ENCODE measurements around the gene IL16. TPM values are rescaled to one million over a fixed set of nuclear protein-coding genes. Genes with fewer than 3 reads are reported as not detected.

The IL16 gene
- total and polyA plus RNA-seq, 2 donors from 2014 or later, result 1.4 to 19.9 TPM

- Histone ChIP-seq H3K9ac (ENCODE audit: low read length in 3 of 3) (no peak overlapping the region), H3K27me3 (ENCODE audit: control insufficient read depth, insufficient read depth, low read length) (no peaks in the 10 kb centered on the region), H3K27ac (ENCODE audit: low read depth in 2 of 2, low read length in 2 of 2) (no peak overlapping the region), H3K4me3 (ENCODE audit: low read length in 3 of 3) (no peak overlapping the region), H3K9me3 (ENCODE audit: control insufficient read depth in 2 of 3, insufficient read depth in 1 of 3, low read length in 3 of 3) (no peaks in the 10 kb centered on the region), H3K4me1 (ENCODE audit: control insufficient read depth in 2 of 3, insufficient read depth in 2 of 3, low read depth in 1 of 3, low read length in 3 of 3) (no peaks in the 10 kb centered on the region), H3K36me3 (ENCODE audit: control insufficient read depth in 2 of 3, insufficient read depth in 3 of 3, low read length in 3 of 3) (no peaks in the 10 kb centered on the region)
- TF ChIP-seq, protein P1, sequence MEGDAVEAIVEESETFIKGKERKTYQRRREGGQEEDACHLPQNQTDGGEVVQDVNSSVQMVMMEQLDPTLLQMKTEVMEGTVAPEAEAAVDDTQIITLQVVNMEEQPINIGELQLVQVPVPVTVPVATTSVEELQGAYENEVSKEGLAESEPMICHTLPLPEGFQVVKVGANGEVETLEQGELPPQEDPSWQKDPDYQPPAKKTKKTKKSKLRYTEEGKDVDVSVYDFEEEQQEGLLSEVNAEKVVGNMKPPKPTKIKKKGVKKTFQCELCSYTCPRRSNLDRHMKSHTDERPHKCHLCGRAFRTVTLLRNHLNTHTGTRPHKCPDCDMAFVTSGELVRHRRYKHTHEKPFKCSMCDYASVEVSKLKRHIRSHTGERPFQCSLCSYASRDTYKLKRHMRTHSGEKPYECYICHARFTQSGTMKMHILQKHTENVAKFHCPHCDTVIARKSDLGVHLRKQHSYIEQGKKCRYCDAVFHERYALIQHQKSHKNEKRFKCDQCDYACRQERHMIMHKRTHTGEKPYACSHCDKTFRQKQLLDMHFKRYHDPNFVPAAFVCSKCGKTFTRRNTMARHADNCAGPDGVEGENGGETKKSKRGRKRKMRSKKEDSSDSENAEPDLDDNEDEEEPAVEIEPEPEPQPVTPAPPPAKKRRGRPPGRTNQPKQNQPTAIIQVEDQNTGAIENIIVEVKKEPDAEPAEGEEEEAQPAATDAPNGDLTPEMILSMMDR (IDR thresholded peaks at IDR 0.05; ENCODE audit: borderline replicate concordance, extremely low read depth, insufficient read depth), result no peak
- intact Hi-C loops (cut with DNase I), result no loop called here
- no peak for FAIRE-seq
- no peak for DNase-seq
Measured at GRCh38 chr15:81170511-81170910, 26.2 kb upstream of the IL16 start.

- H3K27ac ChIP-seq (ENCODE audit: low read depth in 2 of 2, low read length in 2 of 2), result no peak overlapping the region
- FAIRE-seq, result no peak
- TF ChIP-seq, protein P1 (IDR thresholded peaks at IDR 0.05; ENCODE audit: borderline replicate concordance, extremely low read depth, insufficient read depth), result no peak
Measured at GRCh38 chr15:81171286-81171685, 25.4 kb upstream of the IL16 start.

DNA sequence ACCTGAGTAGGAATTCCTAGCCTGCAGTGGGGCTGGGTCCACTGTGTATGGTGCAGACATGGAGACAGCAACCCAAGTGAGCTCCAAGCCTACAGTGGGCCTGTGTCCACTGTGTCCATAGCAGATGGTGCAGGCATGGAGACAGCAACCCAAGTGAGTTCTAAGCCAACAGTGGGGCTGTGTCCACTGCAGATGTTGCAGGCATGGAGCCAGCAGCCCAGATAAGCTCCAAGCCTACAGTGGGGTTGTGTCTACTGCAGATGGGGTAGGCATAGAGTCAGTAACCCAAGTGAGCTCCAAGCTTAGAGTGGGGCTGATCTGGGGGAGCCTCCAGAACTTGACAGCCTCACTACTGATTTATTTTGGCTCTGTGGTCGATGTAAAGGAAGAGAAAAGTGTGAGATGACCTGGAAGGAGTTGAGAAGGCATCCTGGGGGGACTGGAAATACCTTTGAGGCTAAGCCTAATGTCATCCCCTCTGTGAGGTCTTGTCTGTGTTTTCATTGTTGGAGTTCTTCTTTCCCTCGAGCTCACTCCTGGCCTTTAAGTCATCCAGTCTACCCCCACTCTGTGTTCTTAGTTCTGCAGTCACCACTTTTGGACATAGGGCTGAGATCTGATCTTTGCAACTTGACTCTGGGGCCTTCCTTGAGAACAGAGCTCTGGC, 22.4 kb upstream of the IL16 start:
- peaks cover 0 to 3% (median 0%) of the 10 kb centered on the region in 3 donors for H3K4me1 ChIP-seq (ENCODE audit: control insufficient read depth in 2 of 3, insufficient read depth in 2 of 3, low read depth in 1 of 3, low read length in 3 of 3)
- intact Hi-C loops (cut with DNase I), result no loop called here
- FAIRE-seq (no peak), DNase-seq (no peak)
- no peaks in the 10 kb centered on the region for H3K36me3 ChIP-seq (ENCODE audit: control insufficient read depth in 2 of 3, insufficient read depth in 3 of 3, low read length in 3 of 3)
- H3K9me3 ChIP-seq (ENCODE audit: control insufficient read depth in 2 of 3, insufficient read depth in 1 of 3, low read length in 3 of 3), result no peaks in the 10 kb centered on the region
- no peaks in the 10 kb centered on the region for H3K27me3 ChIP-seq (ENCODE audit: control insufficient read depth, insufficient read depth, low read length)
- no peak overlapping the region for H3K9ac ChIP-seq (ENCODE audit: low read length in 3 of 3)
- no peak overlapping the region for H3K4me3 ChIP-seq (ENCODE audit: low read length in 3 of 3)
- H3K27ac ChIP-seq (ENCODE audit: low read depth in 2 of 2, low read length in 2 of 2), result no peak overlapping the region
- TF ChIP-seq, protein P1 (IDR thresholded peaks at IDR 0.05; ENCODE audit: borderline replicate concordance, extremely low read depth, insufficient read depth), result no peak

More at GRCh38 chr15:81171286-81171685, 25.4 kb upstream of the IL16 start:
- H3K27me3 ChIP-seq (ENCODE audit: control insufficient read depth, insufficient read depth, low read length), result no peaks in the 10 kb centered on the region
- no peaks in the 10 kb centered on the region for H3K36me3 ChIP-seq (ENCODE audit: control insufficient read depth in 2 of 3, insufficient read depth in 3 of 3, low read length in 3 of 3)
- H3K9ac ChIP-seq (ENCODE audit: low read length in 3 of 3), result no peak overlapping the region
- no peaks in the 10 kb centered on the region for H3K4me1 ChIP-seq (ENCODE audit: control insufficient read depth in 2 of 3, insufficient read depth in 2 of 3, low read depth in 1 of 3, low read length in 3 of 3)
- intact Hi-C loops (cut with DNase I), result no loop called here
- H3K9me3 ChIP-seq (ENCODE audit: control insufficient read depth in 2 of 3, insufficient read depth in 1 of 3, low read length in 3 of 3), result no peaks in the 10 kb centered on the region
- no peak overlapping the region for H3K4me3 ChIP-seq (ENCODE audit: low read length in 3 of 3)
- no peak for DNase-seq
